Measurements from ENCODE around the gene CIDEC.

DNA sequence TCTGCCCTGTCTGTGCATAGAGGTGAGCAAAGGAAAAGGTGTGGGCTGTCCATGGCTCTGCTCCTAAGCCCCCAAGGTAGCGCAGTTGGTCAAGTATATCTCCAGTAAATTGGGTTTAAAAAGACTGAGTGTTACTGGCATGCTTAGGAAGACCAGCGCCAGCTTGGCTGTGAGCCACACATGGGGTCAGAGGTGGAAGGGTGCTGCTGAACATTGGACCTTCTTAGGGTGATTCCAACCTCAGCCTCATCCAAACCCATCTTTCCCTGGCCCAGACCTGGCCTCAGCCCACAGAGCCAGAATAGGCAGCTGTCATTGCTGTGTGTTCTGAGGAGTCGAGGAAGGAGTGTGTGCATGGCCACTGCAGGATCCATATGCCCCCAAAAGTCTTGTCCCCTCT, 28.2 kb upstream of the CIDEC start:
- TF ChIP-seq POLR2AphosphoS5 (IDR thresholded peaks at IDR 0.05; ENCODE audit: low read depth) (no peak), EZH2 (IDR thresholded peaks at IDR 0.05; ENCODE audit: low read depth, unreplicated experiment) (no peak), EZH2phosphoT487 (IDR thresholded peaks at IDR 0.05; ENCODE audit: unreplicated experiment) (no peak), ZNF114 (CRISPR knock-in tag; IDR thresholded peaks at IDR 0.05) (no peak), JUNB (IDR thresholded peaks at IDR 0.05; ENCODE audit: unreplicated experiment) (no peak), STAT1 (IDR thresholded peaks at IDR 0.05; ENCODE audit: unreplicated experiment) (no peak)
- TF ChIP-seq, protein P1, sequence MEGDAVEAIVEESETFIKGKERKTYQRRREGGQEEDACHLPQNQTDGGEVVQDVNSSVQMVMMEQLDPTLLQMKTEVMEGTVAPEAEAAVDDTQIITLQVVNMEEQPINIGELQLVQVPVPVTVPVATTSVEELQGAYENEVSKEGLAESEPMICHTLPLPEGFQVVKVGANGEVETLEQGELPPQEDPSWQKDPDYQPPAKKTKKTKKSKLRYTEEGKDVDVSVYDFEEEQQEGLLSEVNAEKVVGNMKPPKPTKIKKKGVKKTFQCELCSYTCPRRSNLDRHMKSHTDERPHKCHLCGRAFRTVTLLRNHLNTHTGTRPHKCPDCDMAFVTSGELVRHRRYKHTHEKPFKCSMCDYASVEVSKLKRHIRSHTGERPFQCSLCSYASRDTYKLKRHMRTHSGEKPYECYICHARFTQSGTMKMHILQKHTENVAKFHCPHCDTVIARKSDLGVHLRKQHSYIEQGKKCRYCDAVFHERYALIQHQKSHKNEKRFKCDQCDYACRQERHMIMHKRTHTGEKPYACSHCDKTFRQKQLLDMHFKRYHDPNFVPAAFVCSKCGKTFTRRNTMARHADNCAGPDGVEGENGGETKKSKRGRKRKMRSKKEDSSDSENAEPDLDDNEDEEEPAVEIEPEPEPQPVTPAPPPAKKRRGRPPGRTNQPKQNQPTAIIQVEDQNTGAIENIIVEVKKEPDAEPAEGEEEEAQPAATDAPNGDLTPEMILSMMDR (conservative IDR thresholded peaks at IDR 0.05; ENCODE audit: low read depth in 2 of 2) = no peak
- TF ChIP-seq, protein P2, sequence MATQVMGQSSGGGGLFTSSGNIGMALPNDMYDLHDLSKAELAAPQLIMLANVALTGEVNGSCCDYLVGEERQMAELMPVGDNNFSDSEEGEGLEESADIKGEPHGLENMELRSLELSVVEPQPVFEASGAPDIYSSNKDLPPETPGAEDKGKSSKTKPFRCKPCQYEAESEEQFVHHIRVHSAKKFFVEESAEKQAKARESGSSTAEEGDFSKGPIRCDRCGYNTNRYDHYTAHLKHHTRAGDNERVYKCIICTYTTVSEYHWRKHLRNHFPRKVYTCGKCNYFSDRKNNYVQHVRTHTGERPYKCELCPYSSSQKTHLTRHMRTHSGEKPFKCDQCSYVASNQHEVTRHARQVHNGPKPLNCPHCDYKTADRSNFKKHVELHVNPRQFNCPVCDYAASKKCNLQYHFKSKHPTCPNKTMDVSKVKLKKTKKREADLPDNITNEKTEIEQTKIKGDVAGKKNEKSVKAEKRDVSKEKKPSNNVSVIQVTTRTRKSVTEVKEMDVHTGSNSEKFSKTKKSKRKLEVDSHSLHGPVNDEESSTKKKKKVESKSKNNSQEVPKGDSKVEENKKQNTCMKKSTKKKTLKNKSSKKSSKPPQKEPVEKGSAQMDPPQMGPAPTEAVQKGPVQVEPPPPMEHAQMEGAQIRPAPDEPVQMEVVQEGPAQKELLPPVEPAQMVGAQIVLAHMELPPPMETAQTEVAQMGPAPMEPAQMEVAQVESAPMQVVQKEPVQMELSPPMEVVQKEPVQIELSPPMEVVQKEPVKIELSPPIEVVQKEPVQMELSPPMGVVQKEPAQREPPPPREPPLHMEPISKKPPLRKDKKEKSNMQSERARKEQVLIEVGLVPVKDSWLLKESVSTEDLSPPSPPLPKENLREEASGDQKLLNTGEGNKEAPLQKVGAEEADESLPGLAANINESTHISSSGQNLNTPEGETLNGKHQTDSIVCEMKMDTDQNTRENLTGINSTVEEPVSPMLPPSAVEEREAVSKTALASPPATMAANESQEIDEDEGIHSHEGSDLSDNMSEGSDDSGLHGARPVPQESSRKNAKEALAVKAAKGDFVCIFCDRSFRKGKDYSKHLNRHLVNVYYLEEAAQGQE (IDR thresholded peaks at IDR 0.05; ENCODE audit: unreplicated experiment) = no peak
- TF ChIP-seq, protein P3, sequence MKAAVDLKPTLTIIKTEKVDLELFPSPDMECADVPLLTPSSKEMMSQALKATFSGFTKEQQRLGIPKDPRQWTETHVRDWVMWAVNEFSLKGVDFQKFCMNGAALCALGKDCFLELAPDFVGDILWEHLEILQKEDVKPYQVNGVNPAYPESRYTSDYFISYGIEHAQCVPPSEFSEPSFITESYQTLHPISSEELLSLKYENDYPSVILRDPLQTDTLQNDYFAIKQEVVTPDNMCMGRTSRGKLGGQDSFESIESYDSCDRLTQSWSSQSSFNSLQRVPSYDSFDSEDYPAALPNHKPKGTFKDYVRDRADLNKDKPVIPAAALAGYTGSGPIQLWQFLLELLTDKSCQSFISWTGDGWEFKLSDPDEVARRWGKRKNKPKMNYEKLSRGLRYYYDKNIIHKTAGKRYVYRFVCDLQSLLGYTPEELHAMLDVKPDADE (IDR thresholded peaks at IDR 0.05) = no peak

Measured in GM23338 (cell line).